Regular cardiac myocyte (primary cell): ENCODE data around the gene DSC2. TPM values are rescaled to one million over a fixed set of nuclear protein-coding genes. Genes with fewer than 3 reads are reported as not detected.

ENCODE experiments used
- total RNA-seq: library from RNA; depleted of rRNA; stranded (reverse); fragments of >200 nt; gene quantifications from 2 replicates; pipeline ENCODE4 v1.2.3, GENCODE V29; 2014

The DSC2 gene
- under 0.01 TPM in 2 replicates for total RNA-seq

DNA sequence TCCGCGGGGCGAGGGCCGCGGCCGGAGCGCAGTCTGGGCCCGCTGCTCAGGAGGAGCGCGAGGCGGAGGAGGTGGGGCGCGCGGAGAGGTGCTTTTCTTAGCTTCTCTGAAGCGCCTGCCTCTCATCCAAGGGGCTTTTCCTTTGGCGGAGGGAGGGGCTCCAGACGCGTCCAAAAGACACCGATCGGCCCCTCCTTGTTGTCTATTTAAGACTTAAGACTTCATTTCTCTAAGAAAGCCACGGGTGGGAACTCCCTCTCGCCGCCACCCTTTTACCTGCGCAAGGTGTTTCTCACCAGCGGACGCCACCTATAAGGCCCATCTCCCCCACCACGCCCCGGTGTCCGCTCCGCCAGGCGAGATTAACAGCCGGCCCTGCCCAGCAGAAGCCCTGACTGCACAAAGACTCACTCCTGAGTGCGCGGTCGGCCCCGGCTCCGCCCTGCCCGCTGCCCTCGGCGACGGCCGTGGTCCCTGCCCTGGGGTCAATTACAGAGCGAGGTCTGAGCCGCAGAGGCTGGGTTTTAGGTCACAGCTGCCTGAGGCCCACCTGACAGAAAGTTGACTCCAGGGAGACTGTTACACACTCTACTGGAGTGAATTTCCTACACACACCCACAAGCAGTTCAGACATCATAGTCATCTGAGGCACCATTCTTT is at the start of gene DSC2:
Gene DSC2, minus strand, starts transcription at position 397 of the 660 bp plus-strand sequence. CDS start 450 bp downstream, outside the sequence.

DNA sequence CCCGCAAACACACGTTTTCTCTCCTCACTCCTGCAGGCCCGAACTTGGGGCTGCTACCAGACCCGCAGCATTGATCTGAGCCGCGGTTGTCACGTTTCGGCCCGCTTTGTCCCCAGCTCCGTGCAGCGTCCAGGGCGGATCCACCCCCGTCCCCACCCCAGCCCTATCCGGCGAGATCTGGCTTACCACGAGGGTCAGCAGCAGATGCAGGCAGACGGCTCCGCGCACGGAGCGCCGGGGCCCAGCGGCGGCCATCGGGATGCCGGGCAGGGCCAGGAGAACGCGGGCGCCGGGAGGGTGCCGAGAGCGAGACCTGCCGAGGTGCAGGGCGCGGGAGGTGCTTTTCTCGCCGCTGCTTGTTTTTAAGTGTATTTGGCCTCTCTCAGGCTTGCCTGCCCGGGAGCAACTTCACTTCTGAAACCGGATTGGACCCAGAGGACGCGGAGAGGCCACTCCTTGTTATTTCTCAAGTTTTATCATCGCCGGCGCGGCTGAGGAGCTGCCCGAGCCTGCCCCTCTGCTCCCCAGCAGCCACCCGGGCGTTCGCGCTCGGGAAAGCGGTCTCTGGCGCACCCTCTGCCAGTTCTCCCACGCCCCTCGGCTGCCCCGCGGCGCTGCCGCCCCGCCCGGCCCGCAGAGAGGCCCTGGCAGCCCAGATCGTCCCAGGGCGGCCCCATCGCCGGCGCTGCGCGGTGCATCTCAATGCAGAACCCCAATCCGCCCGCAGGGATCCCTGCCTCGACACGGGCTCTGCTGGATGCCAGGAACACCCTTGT is 59.6 kb downstream of the DSC2 start, which contains the start of gene DSC3:
Gene DSC3, minus strand, starts transcription at position 337 of the 776 bp plus-strand sequence. Its CDS starts 82 bp downstream, at position 255.

Other genes starting within 250 kb of the DSC2 start
- under 0.01 and 0.19 TPM in 2 replicates for gene DSC3, start 59.7 kb downstream of the DSC2 start, total RNA-seq
- under 0.01 TPM in 1 of 2 replicates, not detected in the other for gene DSC1, start 60.4 kb upstream of the DSC2 start, total RNA-seq
- gene DSG1, start 215.7 kb upstream of the DSC2 start, total RNA-seq = not detected in 2 replicates